C4-2B (cell line): Measurements from ENCODE around the gene CDH23.

Experiments used
- CTCF ChIP-seq: fragments of 450-650 bp; conservative IDR thresholded peaks from 2 replicates; pipeline ENCODE4 v1.5.1; 2017; ENCODE audit warnings: mild to moderate bottlenecking
- ZFX ChIP-seq: fragments of 450-650 bp; IDR thresholded peaks from 2 replicates; pipeline ENCODE4 v1.6.1; 2017

GRCh38 chr10:71530781-71531180, 134.1 kb downstream of the CDH23 start:
- TF ChIP-seq CTCF (no peak), ZFX (no peak)
